GM19328 (cell line): ENCODE data around the gene ERCC6L2.

Experiments used
- ATAC-seq: cut with Tn5 transposase; IDR thresholded peaks from one replicate; pipeline ENCODE4 v1.9.1; 2021; ENCODE audit warnings: mild to moderate bottlenecking, moderate library complexity; ENCODE audit not compliant: unreplicated experiment

The ERCC6L2 gene

DNA sequence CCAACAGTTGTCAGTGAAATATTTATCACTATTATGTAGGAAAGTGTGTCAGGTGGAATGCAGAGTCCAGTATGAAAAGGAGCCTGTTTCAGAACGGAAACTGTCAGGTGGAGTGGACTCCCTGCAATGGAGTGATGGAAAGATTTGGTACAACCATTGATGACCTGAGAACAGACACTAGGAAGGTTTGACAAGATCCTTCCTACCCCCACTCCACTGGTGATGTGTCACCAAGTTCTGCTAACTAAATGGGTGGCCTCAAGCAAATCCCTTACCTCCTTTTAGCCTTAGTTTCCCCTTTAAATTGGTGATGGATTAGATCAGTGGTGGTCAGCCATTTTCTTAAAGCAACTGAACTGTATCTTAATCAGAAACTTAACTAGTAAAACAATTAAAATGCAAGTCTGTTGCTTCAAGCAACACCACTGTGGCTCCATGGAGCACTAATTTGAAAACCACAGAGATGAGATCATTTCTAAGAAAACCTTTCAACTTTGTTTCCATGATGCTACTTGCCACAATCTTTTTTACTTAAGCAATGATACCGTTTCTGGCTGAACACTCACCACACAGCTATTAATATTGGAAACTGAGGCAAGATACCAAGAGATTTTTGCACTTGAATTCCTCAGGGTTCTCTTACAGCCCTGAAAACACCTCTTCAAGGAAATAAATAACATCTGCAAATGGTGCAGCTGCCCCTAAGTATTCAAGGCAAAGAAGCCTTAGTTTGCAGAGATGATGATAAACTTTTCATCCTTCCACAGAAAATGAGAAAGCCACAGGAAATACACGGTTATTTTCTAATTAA is 140.6 kb downstream of the ERCC6L2 start:
- no peak for ATAC-seq
